Activated CD8-positive, alpha-beta memory T cell treated with anti-CD3 and anti-CD28 coated beads, Interleukin-2, amount 50 U/mL, for 48 hours (primary cell): ENCODE data around the gene C3orf20.
"Not testable (repeated sequence)": the region's sequence is repeated elsewhere in the genome, so short reads cannot be mapped to it uniquely, and the experiment has no call there.

ENCODE experiments used
- DNase-seq: peaks from one replicate; pipeline ENCODE4 v3.0.0-alpha.2; 2020

Gene C3orf20

GRCh38 chr3:14701676-14702075 lies 26.7 kb downstream of the C3orf20 start:
- DNase-seq: no peak

GRCh38 chr3:14703128-14703750 lies 28.3 kb downstream of the C3orf20 start:
- no peak for DNase-seq

- DNase-seq: no peak
Observed at GRCh38 chr3:14703791-14704190, 28.9 kb downstream of the C3orf20 start.

- no peak for DNase-seq
Observed at GRCh38 chr3:14706096-14706495, 31.2 kb downstream of the C3orf20 start.

GRCh38 chr3:14716591-14716990 lies 41.6 kb downstream of the C3orf20 start:
- no peak for DNase-seq

- DNase-seq: no peak
Observed at GRCh38 chr3:14717307-14717706, 42.4 kb downstream of the C3orf20 start.

- DNase-seq: no peak
Observed at GRCh38 chr3:14718539-14718938, 43.6 kb downstream of the C3orf20 start.

GRCh38 chr3:14719006-14719405 lies 44.1 kb downstream of the C3orf20 start:
- no peak for DNase-seq

GRCh38 chr3:14721126-14721864 lies 46.4 kb downstream of the C3orf20 start:
- no peak for DNase-seq

GRCh38 chr3:14725013-14725412 lies 50.1 kb downstream of the C3orf20 start:
- DNase-seq: no peak

- no peak for DNase-seq
Observed at GRCh38 chr3:14725564-14726440, 50.9 kb downstream of the C3orf20 start.

- DNase-seq: no peak
Observed at GRCh38 chr3:14726441-14726780, 51.5 kb downstream of the C3orf20 start.

- DNase-seq: no peak
Observed at GRCh38 chr3:14728113-14728512, 53.2 kb downstream of the C3orf20 start.

GRCh38 chr3:14730703-14731382 lies 55.9 kb downstream of the C3orf20 start:
- DNase-seq: no peak

- DNase-seq: no peak
Observed at GRCh38 chr3:14740983-14741382, 66.0 kb downstream of the C3orf20 start.

GRCh38 chr3:14741510-14741909 lies 66.6 kb downstream of the C3orf20 start:
- DNase-seq: no peak

GRCh38 chr3:14744556-14744955 lies 69.6 kb downstream of the C3orf20 start:
- no peak for DNase-seq

- no peak for DNase-seq
Observed at GRCh38 chr3:14750650-14751049, 75.7 kb downstream of the C3orf20 start.

- not testable (repeated sequence) for DNase-seq
Observed at GRCh38 chr3:14752979-14753378, 78.0 kb downstream of the C3orf20 start.

- DNase-seq: no peak
Observed at GRCh38 chr3:14757153-14757700, 82.3 kb downstream of the C3orf20 start.

- no peak for DNase-seq
Observed at GRCh38 chr3:14758297-14758696, 83.4 kb downstream of the C3orf20 start.

- no peak for DNase-seq
Observed at GRCh38 chr3:14758959-14759358, 84.0 kb downstream of the C3orf20 start.

GRCh38 chr3:14760185-14760584 lies 85.2 kb downstream of the C3orf20 start:
- no peak for DNase-seq
